ENCODE results near the gene ZNF462. TPM values are rescaled to one million over a fixed set of nuclear protein-coding genes. Genes with fewer than 3 reads are reported as not detected.

The ZNF462 gene
- total RNA-seq, 4 donors from 2014 or later, result 18.6 to 37.1 (median 27.3) TPM

DNA sequence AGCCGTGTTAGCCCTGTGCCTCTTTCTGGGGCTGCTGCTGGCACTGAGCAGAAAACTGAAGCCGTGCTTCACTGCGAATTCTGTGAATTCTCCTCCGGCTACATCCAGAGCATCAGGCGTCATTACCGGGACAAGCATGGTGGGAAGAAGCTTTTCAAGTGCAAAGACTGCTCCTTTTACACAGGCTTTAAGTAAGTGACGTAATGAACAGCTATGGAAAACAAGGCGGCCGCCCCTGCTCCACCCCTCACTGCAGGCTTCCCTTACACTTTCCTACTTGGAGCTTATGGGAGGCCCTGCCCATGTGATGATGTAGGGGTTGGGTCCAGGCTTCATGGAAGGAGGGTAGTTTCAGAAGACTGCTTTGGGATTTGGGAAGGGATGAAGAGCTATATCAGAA is 109.1 kb downstream of the ZNF462 start:
- WGBS, 2 donors, result 93 to 98% methylated on average over 9 of the region's 9 CpGs
- H3K4me1 ChIP-seq, result peaks cover 0 to 16% (median 2%) of the 10 kb centered on the region in 4 donors
- TF ChIP-seq EP300 (IDR thresholded peaks at IDR 0.05), result no peak
- no peak for TF ChIP-seq POLR2A (IDR thresholded peaks at IDR 0.05)
- no peak for DNase-seq (ENCODE audit: low spot score in 2 of 2)
- no peaks in the 10 kb centered on the region for H3K9me3 ChIP-seq
- no peaks in the 10 kb centered on the region for H3K27me3 ChIP-seq
- peaks cover 0 to 55% (median 0%) of the 10 kb centered on the region in 3 donors for H3K36me3 ChIP-seq
- H3K27ac ChIP-seq, result no peak overlapping the region
- H3K4me3 ChIP-seq, result no peak overlapping the region

DNA sequence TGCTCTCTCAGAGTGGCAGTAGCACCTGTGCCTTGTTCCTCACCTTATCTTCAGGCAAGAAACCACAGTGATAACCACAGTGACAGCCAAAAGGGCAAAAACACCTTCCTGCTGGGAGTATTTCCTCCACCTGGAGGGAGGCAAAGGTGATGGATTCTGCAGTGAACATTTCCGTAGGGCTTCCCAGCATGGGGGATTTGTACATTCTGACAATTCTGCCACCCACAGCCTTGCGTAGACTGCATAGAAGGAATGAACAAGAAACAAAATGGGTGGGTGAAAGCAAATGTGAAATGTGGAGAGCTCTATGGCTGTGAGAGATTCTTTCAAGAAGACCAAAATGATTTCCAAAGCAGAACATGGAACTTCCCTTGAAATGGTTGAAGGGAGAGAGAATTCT is 111.4 kb downstream of the ZNF462 start:
- Histone ChIP-seq H3K27me3 (no peaks in the 10 kb centered on the region), H3K36me3 (peaks cover 0 to 77% (median 0%) of the 10 kb centered on the region in 3 donors), H3K27ac (no peak overlapping the region), H3K4me3 (no peak overlapping the region), H3K9me3 (no peaks in the 10 kb centered on the region), H3K4me1 (peaks cover 0 to 9% (median 2%) of the 10 kb centered on the region in 4 donors)
- DNase-seq (ENCODE audit: low spot score in 2 of 2), result no peak
- 83 to 89% methylated on average over 2 of the region's 2 CpGs for WGBS, 2 donors
- no peak for TF ChIP-seq CTCF (IDR thresholded peaks at IDR 0.05)
- TF ChIP-seq POLR2A (IDR thresholded peaks at IDR 0.05), result no peak
- no peak for TF ChIP-seq EP300 (IDR thresholded peaks at IDR 0.05)

- DNase-seq (ENCODE audit: low spot score in 2 of 2), result no peak
- 93 to 95% methylated on average over 5 of the region's 5 CpGs for WGBS, 2 donors
- H3K4me1 ChIP-seq, result peaks cover 0 to 3% (median 0%) of the 10 kb centered on the region in 4 donors
- H3K36me3 ChIP-seq, result peaks cover 0 to 83% (median 0%) of the 10 kb centered on the region in 3 donors
- TF ChIP-seq EP300 (IDR thresholded peaks at IDR 0.05) (no peak), CTCF (IDR thresholded peaks at IDR 0.05) (no peak), POLR2A (IDR thresholded peaks at IDR 0.05) (no peak)
- no peak overlapping the region for H3K27ac ChIP-seq
- no peak overlapping the region for H3K4me3 ChIP-seq
- H3K9me3 ChIP-seq, result no peaks in the 10 kb centered on the region
- no peaks in the 10 kb centered on the region for H3K27me3 ChIP-seq
These were observed 113.8 kb downstream of the ZNF462 start for GRCh38 chr9:106976772-106977171.

DNA sequence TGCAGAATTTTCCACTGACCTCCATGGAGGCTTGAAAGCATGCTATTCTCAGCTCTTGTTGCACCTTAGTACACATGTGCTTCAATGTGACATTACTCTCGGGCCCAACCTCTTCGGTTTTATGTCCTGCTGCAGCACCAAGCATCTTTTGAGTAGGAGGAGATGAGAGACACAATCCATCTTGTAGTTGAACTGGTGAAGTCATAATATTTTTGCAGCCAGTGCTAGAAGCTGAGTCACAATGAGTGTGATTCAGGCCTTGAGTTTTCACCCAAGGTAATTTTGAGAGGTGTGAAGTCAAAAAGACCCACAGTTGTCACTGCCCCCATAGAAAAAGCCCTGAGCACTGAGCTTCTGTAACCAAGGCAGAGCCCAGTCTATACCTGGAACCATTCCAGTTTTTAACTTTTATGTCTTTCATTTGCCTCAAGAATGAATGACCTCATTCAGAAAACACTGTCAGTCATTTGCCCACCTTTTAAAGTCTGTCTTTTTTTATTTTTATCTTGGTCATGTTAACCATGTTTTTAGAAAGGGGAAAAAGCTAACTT is 117.7 kb downstream of the ZNF462 start:
- Histone ChIP-seq H3K36me3 (peaks cover 0 to 80% (median 0%) of the 10 kb centered on the region in 3 donors), H3K4me1 (peaks cover 0 to 3% (median 0%) of the 10 kb centered on the region in 4 donors), H3K27ac (no peak overlapping the region), H3K4me3 (no peak overlapping the region), H3K9me3 (no peaks in the 10 kb centered on the region), H3K27me3 (no peaks in the 10 kb centered on the region)
- DNase-seq (ENCODE audit: low spot score in 2 of 2), result no peak
- TF ChIP-seq POLR2A (IDR thresholded peaks at IDR 0.05) (no peak), EP300 (IDR thresholded peaks at IDR 0.05) (no peak), CTCF (IDR thresholded peaks at IDR 0.05) (no peak)
- 43 to 66% methylated on average over 2 of the region's 2 CpGs for WGBS, 2 donors

DNA sequence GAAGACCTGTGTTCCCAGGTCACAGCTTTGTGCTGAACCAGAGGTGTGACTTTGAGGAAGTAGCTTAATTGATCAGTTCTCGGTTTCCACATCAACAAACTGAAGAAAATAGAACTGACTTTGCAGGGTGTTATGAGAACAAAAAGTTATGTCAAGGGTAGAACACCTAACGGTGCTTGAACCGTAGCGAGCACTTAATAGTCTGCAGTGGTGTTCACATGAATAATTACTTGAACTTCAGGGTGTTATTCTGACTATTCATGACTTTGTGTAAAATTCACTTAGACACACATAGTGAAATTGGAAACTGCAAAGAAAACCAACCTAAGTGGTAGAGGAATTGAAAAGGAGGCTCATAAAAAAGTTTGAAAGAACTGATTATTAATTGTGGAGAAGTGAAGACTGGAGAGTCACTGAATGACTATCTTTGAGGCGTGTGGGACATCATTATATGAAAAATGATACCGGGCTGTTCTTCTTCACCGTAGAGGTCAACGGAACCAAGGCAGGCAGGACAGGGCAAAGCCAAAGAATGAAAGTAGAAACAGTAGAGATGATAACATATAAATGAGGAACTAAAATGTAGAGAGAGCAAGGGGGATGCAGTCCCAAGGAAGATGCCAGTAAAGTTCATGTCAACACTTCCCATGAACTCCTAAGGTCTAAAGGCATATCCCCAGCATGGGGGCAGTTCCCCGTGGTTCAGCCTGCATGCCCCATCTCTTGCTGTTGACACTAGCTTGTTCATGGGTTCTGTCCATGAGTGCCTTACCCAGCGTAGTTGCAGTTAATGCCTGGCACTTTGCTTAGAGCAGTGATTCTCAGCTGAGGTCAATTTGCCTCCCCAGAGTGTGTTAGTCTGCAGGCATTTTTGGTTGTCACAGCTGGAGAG is 118.7 kb downstream of the ZNF462 start:
- Histone ChIP-seq H3K27ac (no peak overlapping the region), H3K4me1 (peaks cover 0 to 3% (median 0%) of the 10 kb centered on the region in 4 donors), H3K36me3 (peaks cover 0 to 80% (median 0%) of the 10 kb centered on the region in 3 donors), H3K4me3 (no peak overlapping the region), H3K9me3 (no peaks in the 10 kb centered on the region), H3K27me3 (no peaks in the 10 kb centered on the region)
- TF ChIP-seq EP300 (IDR thresholded peaks at IDR 0.05) (no peak), CTCF (IDR thresholded peaks at IDR 0.05) (no peak), POLR2A (IDR thresholded peaks at IDR 0.05) (no peak)
- WGBS, 2 donors, result 94% methylated on average over 10 of the region's 10 CpGs
- DNase-seq (ENCODE audit: low spot score in 2 of 2), result no peak

All from tibial nerve (tissue), 4 donors.